OCI-LY1 (cell line): ENCODE measurements around the gene OLFML1.

Experiments
- CTCF ChIP-seq: fragments of 200-600 bp; sonication (generic), shearing (Covaris generic); IDR thresholded peaks from 2 replicates; pipeline ENCODE4 v1.5.1; 2017; ENCODE audit warnings: mild to moderate bottlenecking, antibody characterized with exemption, low read length, moderate library complexity, mixed read lengths
- EZH2 ChIP-seq: fragments of 200-600 bp; sonication (generic), shearing (Covaris generic); IDR thresholded peaks from 2 replicates; pipeline ENCODE4 v1.8.0; 2017; ENCODE audit warnings: borderline replicate concordance, mixed run types, mild to moderate bottlenecking, antibody characterized with exemption, low read length, moderate library complexity, mixed read lengths

DNA sequence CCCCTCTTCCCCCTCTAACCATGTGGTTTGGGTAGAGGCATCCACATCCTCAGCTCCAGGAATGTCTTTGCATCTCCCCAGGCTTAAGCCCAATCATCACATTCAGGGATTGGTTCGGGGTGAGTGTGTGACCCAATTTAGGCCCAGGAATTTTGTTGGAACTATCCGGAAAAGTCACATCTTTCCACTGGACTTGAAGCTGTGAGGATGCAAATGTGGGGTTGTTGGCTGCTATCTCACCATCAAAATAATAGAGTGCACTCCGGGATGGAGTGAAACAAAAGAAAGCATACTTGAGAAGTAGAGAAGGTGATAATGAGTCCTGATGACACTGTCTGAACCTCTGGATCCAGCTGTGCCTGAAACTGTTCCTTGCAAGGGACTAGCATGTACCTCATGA is 33.8 kb upstream of the OLFML1 start:
- TF ChIP-seq EZH2 (no peak), CTCF (no peak)
